Vagina (tissue), 2 donors: Measurements from ENCODE around the gene EVA1A. TPM values are rescaled to one million over a fixed set of nuclear protein-coding genes. Genes with fewer than 3 reads are reported as not detected.

Experiments used
- DNase-seq, 2 donors: peaks; one replicate each; pipeline ENCODE4 v3.0.0-alpha.2; 2017; ENCODE audit errors: extremely low spot score in 2 of 2
- H3K27ac ChIP-seq: fragments of 200-600 bp; sonication (generic); one replicate; pipeline ENCODE4 v1.5.1; 2019
- H3K27me3 ChIP-seq: fragments of 200-600 bp; sonication (generic); one replicate; pipeline ENCODE4 v1.5.1; 2019
- H3K36me3 ChIP-seq, 2 donors: fragments of 200-600 bp; sonication (generic); one replicate each; pipeline ENCODE4 v1.5.1; 2017 to 2019
- H3K4me1 ChIP-seq: fragments of 200-600 bp; sonication (generic); one replicate; pipeline ENCODE4 v1.5.1; 2019
- H3K4me3 ChIP-seq, 2 donors: fragments of 200-600 bp; sonication (generic); 1 replicate in 1 of 2; 2 replicates in 1 of 2; pipeline ENCODE4 v1.5.1; 2016 to 2019
- H3K9me3 ChIP-seq: fragments of 200-600 bp; sonication (generic); one replicate; pipeline ENCODE4 v1.5.1; 2019
- CTCF ChIP-seq, 3 experiments: fragments of 450-650 bp in 2 of 3; fragments of 200-600 bp in 1 of 3; sonication (generic) in 1 of 3; IDR thresholded peaks; one replicate each; pipeline ENCODE4 v1.5.1; 2017 to 2019; ENCODE audit warnings: antibody characterized with exemption in 3 of 3, mild to moderate bottlenecking in 2 of 3, moderate library complexity in 2 of 3
- POLR2A ChIP-seq, 2 donors: fragments of 450-650 bp; IDR thresholded peaks; one replicate each; pipeline ENCODE4 v1.6.1; 2017; ENCODE audit warnings: antibody characterized with exemption in 2 of 2, mild to moderate bottlenecking in 2 of 2, moderate library complexity in 2 of 2
- POLR2AphosphoS5 ChIP-seq, 2 donors: sonication (generic); formaldehyde crosslinking; IDR thresholded peaks; one replicate each; pipeline ENCODE4 v1.9.0; 2017; ENCODE audit warnings: antibody characterized with exemption in 2 of 2, mild to moderate bottlenecking in 2 of 2, low read depth in 1 of 2; ENCODE audit not compliant: insufficient read depth in 1 of 2
- intact Hi-C: fragments of 100-400 bp; cut with DNase I; formaldehyde crosslinking; loops from one replicate; pipeline ENCODE4 v1.15.1; 2023
- total RNA-seq: library from RNA; depleted of rRNA; stranded (reverse); fragments of >200 nt; gene quantifications from one replicate; pipeline ENCODE4 v1.2.3, GENCODE V29; 2016

EVA1A gene
- total RNA-seq, 1 donor from 2014 or later = not detected

GRCh38 chr2:75592030-75592429 is 31.3 kb upstream of the EVA1A start:
- H3K4me1 ChIP-seq = no peaks in the 10 kb centered on the region
- no peaks in the 10 kb centered on the region for H3K36me3 ChIP-seq
- no peak overlapping the region for H3K4me3 ChIP-seq
- TF ChIP-seq CTCF (IDR thresholded peaks at IDR 0.05) (no peak), POLR2AphosphoS5 (IDR thresholded peaks at IDR 0.05; ENCODE audit: insufficient read depth in 1 of 2, low read depth in 1 of 2) (no peak), POLR2A (IDR thresholded peaks at IDR 0.05) (no peak)
- H3K27ac ChIP-seq = no peak overlapping the region
- H3K9me3 ChIP-seq = no peaks in the 10 kb centered on the region
- no peaks in the 10 kb centered on the region for H3K27me3 ChIP-seq
- intact Hi-C loops = no loop called here
- no peak for DNase-seq

- no peak overlapping the region for H3K4me3 ChIP-seq
- H3K27me3 ChIP-seq = no peaks in the 10 kb centered on the region
- no peak for TF ChIP-seq POLR2AphosphoS5 (IDR thresholded peaks at IDR 0.05; ENCODE audit: insufficient read depth in 1 of 2, low read depth in 1 of 2)
- TF ChIP-seq CTCF (IDR thresholded peaks at IDR 0.05) = no peak
- TF ChIP-seq POLR2A (IDR thresholded peaks at IDR 0.05) = no peak
- intact Hi-C loops = no loop called here
- no peaks in the 10 kb centered on the region for H3K36me3 ChIP-seq
- DNase-seq = no peak
- no peaks in the 10 kb centered on the region for H3K4me1 ChIP-seq
- no peaks in the 10 kb centered on the region for H3K9me3 ChIP-seq
- no peak overlapping the region for H3K27ac ChIP-seq
Measured at GRCh38 chr2:75589391-75590105, 28.8 kb upstream of the EVA1A start.

GRCh38 chr2:75587954-75588587 is 27.3 kb upstream of the EVA1A start:
- TF ChIP-seq POLR2AphosphoS5 (IDR thresholded peaks at IDR 0.05; ENCODE audit: insufficient read depth in 1 of 2, low read depth in 1 of 2) = no peak
- TF ChIP-seq CTCF (IDR thresholded peaks at IDR 0.05) = no peak
- TF ChIP-seq POLR2A (IDR thresholded peaks at IDR 0.05) = no peak
- H3K36me3 ChIP-seq = no peaks in the 10 kb centered on the region
- DNase-seq = no peak
- no peaks in the 10 kb centered on the region for H3K4me1 ChIP-seq
- no peaks in the 10 kb centered on the region for H3K27me3 ChIP-seq
- intact Hi-C loops = no loop called here
- H3K27ac ChIP-seq = no peak overlapping the region
- no peaks in the 10 kb centered on the region for H3K9me3 ChIP-seq
- H3K4me3 ChIP-seq = no peak overlapping the region

GRCh38 chr2:75586971-75587370 is 26.2 kb upstream of the EVA1A start:
- TF ChIP-seq CTCF (IDR thresholded peaks at IDR 0.05) (no peak), POLR2AphosphoS5 (IDR thresholded peaks at IDR 0.05; ENCODE audit: insufficient read depth in 1 of 2, low read depth in 1 of 2) (no peak), POLR2A (IDR thresholded peaks at IDR 0.05) (no peak)
- Histone ChIP-seq H3K27ac (no peak overlapping the region), H3K36me3 (no peaks in the 10 kb centered on the region), H3K4me3 (no peak overlapping the region), H3K4me1 (no peaks in the 10 kb centered on the region), H3K27me3 (no peaks in the 10 kb centered on the region), H3K9me3 (no peaks in the 10 kb centered on the region)
- intact Hi-C loops = no loop called here
- no peak for DNase-seq

GRCh38 chr2:75582840-75583239 is 22.1 kb upstream of the EVA1A start:
- TF ChIP-seq POLR2AphosphoS5 (IDR thresholded peaks at IDR 0.05; ENCODE audit: insufficient read depth in 1 of 2, low read depth in 1 of 2) = no peak
- TF ChIP-seq POLR2A (IDR thresholded peaks at IDR 0.05) = no peak
- no peak for TF ChIP-seq CTCF (IDR thresholded peaks at IDR 0.05)
- Histone ChIP-seq H3K27me3 (no peaks in the 10 kb centered on the region), H3K9me3 (no peaks in the 10 kb centered on the region), H3K4me1 (no peaks in the 10 kb centered on the region), H3K36me3 (no peaks in the 10 kb centered on the region), H3K4me3 (no peak overlapping the region), H3K27ac (no peak overlapping the region)
- DNase-seq = no peak
- intact Hi-C loops = no loop called here
